ENCODE measurements around the gene RNF141.

Gene RNF141

GRCh38 chr11:10478574-10479550 is 62.1 kb downstream of the RNF141 start:
- DNase-seq = no peak

GRCh38 chr11:10478066-10478465 is 62.9 kb downstream of the RNF141 start:
- DNase-seq = no peak

- DNase-seq = no peak
Measured at GRCh38 chr11:10477690-10478046, 63.3 kb downstream of the RNF141 start.

- DNase-seq = no peak
Measured at GRCh38 chr11:10476927-10477689, 63.9 kb downstream of the RNF141 start.

- no peak for DNase-seq
Measured at GRCh38 chr11:10476342-10476741, 64.6 kb downstream of the RNF141 start.

- DNase-seq = no peak
Measured at GRCh38 chr11:10474551-10474950, 66.4 kb downstream of the RNF141 start.

GRCh38 chr11:10473371-10473770 is 67.6 kb downstream of the RNF141 start:
- DNase-seq = no peak

GRCh38 chr11:10462746-10463300 is 78.2 kb downstream of the RNF141 start:
- no peak for DNase-seq
